ENCODE data around the gene POLE.

The POLE gene

DNA sequence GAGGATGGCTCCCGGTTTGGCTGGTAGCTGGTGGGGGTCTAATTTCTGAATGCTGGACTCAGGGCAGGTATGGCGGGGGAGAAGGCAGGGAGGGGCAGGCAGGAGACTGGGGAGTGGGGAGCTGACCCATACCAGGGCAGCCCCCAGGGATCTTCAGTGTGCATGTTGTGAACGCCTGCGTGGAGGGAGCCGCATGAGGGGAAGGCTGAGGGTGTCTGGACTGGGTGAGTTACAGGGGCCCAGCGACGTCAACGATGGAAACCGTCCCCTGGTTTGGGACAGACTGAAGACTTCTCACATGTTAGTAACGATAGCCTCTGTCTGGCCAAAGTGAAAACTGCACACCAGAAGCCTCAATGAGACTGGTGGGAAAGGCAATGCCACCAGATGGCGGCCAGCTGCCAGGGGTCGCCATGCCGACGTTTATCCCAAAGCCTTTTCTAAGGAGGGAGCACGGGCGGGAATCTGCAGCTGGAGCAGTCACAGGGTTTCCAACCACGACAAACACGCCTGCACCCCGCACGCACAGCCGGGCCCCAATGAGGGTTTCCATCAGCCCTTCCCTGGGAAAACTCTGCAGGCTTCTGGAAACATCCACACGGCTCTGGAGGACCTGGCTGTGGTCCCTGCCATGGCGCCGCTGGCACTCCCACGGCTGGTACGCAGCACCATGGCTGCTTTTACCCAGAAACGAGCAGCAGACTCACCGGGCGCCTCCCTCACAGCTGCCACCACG lies 37.5 kb upstream of the POLE start:
- DNase-seq (ENCODE audit: extremely low spot score): no peak
- no peak for TF ChIP-seq ZNF384 (IDR thresholded peaks at IDR 0.05)
- TF ChIP-seq SP1 (IDR thresholded peaks at IDR 0.05): no peak
- ChIA-PET CTCF (no interaction called here), POLR2A (no interaction called here)

DNA sequence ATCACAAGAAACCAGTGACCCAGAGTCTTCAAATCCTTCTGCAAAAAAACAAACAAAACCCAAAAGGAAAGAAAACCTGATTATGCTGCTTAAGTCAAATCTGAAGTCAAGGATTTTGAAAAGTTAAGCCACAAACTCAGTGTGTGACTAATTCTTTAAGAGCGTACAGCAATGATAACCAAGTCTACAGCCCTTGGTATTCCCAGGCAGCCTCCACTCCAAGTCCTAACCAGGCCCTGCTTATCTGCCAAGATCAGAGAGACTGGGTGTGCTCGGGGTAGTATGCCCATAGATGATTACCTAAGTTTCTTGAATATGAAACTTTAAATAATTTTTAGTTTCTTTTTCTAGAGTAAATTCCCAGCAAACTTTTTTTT lies 36.6 kb upstream of the POLE start:
- ChIA-PET POLR2A (no interaction called here), CTCF (no interaction called here)
- no peak for DNase-seq (ENCODE audit: extremely low spot score)
- no peak for TF ChIP-seq TARDBP (IDR thresholded peaks at IDR 0.05)
- no peak for TF ChIP-seq LEF1 (IDR thresholded peaks at IDR 0.05; ENCODE audit: borderline replicate concordance)
- TF ChIP-seq FOXK2 (IDR thresholded peaks at IDR 0.05): no peak
- no peak for TF ChIP-seq FOXA1 (IDR thresholded peaks at IDR 0.05)

DNA sequence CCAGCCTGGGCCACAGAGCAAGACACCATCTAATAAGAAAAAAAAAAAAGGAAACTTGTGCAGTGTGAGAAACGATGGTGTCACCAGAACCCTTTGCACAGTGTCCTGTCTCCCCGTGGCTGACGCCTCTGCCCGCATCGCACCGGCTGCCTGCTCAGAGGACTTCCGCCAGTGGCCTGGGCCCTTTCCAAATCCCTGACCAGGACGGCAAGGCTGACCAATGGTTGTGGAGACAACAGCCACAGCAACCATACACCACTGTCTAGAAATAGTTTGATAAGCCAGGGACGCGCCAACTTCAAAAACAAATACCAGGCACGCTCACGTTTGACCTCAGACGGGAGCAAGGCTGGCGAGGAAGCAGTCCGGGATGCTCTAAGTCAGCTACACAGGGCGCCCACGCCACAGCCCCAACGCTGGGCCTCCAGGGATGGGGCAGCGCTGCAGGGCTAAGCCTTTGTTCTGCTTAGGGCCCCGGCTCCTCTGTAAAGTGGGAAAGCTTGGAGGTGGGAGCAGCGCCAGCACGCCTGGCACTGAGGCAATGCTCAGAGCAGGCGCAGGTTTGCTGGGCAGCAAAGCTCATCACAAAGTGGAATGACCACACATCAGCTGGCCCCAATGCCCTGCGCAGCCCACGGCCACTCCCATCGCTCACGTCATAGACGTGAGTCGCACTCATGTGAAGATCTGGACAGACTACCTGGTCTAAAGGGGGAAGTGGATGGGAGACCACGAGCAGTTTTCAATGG lies 36.0 kb upstream of the POLE start:
- no peak for DNase-seq (ENCODE audit: extremely low spot score)
- ChIA-PET POLR2A (no interaction called here), CTCF (no interaction called here)
- TF ChIP-seq, protein P1, sequence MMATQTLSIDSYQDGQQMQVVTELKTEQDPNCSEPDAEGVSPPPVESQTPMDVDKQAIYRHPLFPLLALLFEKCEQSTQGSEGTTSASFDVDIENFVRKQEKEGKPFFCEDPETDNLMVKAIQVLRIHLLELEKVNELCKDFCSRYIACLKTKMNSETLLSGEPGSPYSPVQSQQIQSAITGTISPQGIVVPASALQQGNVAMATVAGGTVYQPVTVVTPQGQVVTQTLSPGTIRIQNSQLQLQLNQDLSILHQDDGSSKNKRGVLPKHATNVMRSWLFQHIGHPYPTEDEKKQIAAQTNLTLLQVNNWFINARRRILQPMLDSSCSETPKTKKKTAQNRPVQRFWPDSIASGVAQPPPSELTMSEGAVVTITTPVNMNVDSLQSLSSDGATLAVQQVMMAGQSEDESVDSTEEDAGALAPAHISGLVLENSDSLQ (IDR thresholded peaks at IDR 0.05): no peak
- no peak for TF ChIP-seq CTBP1 (IDR thresholded peaks at IDR 0.05; ENCODE audit: borderline replicate concordance)

DNA sequence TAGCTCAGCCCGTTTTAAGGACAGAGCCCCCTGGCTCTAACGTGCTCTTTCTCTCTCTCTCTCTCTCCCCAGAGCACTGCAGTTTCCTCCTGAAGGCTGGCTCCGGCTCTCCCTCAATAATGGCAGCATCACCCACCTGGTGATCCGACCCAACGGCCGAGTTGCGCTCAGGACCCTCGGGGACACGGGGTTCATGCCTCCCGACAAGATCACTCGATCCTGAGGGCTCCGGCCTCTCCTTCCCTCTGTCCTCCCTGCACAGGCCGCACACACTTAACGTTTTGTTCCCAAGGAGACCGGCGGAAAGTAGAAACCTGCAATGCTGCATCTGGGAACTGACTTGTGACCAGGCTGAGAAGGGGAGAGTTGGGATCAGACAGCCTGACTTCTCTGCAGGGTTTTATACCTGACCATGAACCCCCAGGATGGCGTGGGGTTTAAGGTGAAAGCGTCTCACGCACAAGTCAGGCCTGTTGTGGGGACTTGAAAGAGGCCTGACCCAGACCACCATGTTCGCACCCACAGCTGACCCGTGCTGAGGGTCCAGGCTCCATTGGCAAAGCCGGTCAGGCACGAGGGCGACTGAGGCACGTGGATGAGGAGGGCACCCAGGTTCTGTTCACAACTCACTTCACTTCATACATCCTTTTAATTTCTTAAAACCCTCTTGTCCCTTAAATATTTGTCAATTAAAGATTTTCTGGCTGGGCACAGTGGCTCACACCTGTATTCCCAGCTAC lies 33.6 kb upstream of the POLE start:
- CTCF ChIA-PET: no interaction called here
- POLR2A ChIA-PET: no interaction called here
- DNase-seq (ENCODE audit: extremely low spot score): no peak
- no peak for TF ChIP-seq ARNT (IDR thresholded peaks at IDR 0.05)
- TF ChIP-seq CTBP1 (IDR thresholded peaks at IDR 0.05; ENCODE audit: borderline replicate concordance): no peak
- TF ChIP-seq ELF4 (IDR thresholded peaks at IDR 0.05): no peak
- no peak for TF ChIP-seq SP1 (IDR thresholded peaks at IDR 0.05)

DNA sequence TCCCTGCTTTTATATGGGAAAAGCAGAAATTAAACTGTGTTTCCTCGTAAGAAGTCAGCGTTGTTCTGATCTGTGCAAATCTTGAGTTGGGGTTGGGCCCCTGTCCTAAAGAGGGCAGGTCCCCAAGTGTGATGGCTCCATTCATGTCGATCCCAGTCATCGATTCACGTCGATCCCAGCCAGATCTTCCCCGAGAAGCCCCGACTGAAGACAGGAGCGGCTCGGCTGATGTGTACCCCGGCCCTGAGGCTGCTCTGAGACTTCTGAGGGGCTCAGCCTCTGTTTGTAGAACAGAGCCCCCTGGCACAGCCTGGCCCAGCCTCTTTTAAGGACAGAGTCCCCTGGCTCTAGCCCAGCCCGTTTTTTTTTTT lies 32.8 kb upstream of the POLE start:
- CTCF ChIA-PET: no interaction called here
- POLR2A ChIA-PET: no interaction called here
- DNase-seq (ENCODE audit: extremely low spot score): no peak
- no peak for TF ChIP-seq L3MBTL2 (conservative IDR thresholded peaks at IDR 0.05)
- no peak for TF ChIP-seq TARDBP (IDR thresholded peaks at IDR 0.05)
- TF ChIP-seq CTBP1 (IDR thresholded peaks at IDR 0.05; ENCODE audit: borderline replicate concordance): no peak
- TF ChIP-seq ZNF384 (IDR thresholded peaks at IDR 0.05): no peak
- no peak for TF ChIP-seq ELF4 (IDR thresholded peaks at IDR 0.05)
- TF ChIP-seq ARNT (IDR thresholded peaks at IDR 0.05): no peak
- no peak for TF ChIP-seq SUZ12 (IDR thresholded peaks at IDR 0.05)
- TF ChIP-seq LEF1 (IDR thresholded peaks at IDR 0.05; ENCODE audit: borderline replicate concordance): no peak

DNA sequence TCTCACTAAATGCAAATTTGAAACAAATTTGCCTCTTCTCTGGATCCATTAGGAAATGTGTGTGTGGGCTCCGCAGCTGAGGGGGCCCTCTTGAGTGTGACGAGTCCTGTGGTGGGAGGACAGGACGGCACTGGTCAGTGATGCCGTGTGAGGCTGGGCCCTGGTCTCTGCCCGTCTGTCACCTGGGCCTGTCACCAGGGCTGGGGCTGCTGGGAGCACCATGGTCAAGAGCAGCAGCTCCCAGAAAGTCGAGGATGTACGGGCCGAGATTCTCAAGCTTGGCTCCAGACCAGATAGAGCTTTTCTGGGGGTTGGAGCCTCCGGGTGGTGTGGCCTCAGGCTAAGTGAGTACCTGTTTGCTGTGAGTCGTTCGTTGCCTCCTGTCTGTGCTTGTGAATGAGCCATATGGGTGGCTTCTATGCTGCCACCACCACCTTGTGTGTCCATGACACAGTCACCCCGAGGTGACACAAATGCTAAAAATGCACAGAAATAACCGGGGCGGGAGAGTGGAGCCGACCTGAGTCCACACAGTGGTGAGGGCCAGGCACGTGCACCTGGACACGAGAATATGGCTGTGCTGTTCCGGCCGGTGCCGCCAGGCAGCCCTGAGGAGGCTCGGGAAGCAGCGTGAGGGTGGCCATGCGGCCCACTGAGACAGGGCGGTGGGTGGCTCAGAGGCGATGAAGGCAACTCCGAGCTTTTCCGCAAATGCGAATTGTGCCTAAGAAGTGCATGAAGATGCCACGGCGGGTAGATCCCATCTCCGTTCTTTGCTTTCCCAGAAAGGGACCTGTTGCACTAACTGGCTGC lies 32.2 kb upstream of the POLE start:
- no peak for DNase-seq (ENCODE audit: extremely low spot score)
- ChIA-PET CTCF (no interaction called here), POLR2A (interaction anchor here (1.0 kb wide), 1 partner anchor 8 kb away, joined by 3 read pairs; no protein-coding TSS in a partner anchor)
- TF ChIP-seq FOXK2 (IDR thresholded peaks at IDR 0.05) (no peak), NFRKB (IDR thresholded peaks at IDR 0.05) (no peak), FOXA1 (IDR thresholded peaks at IDR 0.05) (no peak), ZNF384 (IDR thresholded peaks at IDR 0.05) (no peak), ELF4 (IDR thresholded peaks at IDR 0.05) (no peak)

DNA sequence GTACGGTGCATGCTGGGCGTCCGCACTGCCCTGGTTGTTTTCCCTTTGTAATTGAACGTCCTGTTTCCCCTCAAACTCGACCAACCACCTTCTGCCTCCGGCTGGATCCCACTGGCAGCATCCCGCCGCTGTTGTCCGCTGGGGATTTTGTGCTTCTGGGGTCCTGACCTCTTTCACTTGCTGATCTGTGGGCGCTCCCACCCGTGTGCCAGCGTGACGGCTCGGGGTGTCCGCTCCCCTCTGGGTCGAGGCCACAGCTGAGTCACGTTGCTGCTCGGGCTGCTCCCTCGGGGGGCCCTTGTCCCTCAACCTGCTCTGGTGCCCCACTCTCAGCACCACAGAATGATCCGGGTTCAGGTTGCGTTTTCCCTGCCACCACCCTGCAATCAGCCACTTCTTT lies 31.5 kb upstream of the POLE start:
- CTCF ChIA-PET: no interaction called here
- POLR2A ChIA-PET: interaction anchor here (1.0 kb wide), 1 partner anchor 7 kb away, joined by 3 read pairs; no protein-coding TSS in a partner anchor
- DNase-seq (ENCODE audit: extremely low spot score): no peak
- no peak for TF ChIP-seq SUZ12 (IDR thresholded peaks at IDR 0.05)
- TF ChIP-seq NFRKB (IDR thresholded peaks at IDR 0.05): no peak
- no peak for TF ChIP-seq SP1 (IDR thresholded peaks at IDR 0.05)
- no peak for TF ChIP-seq FOXK2 (IDR thresholded peaks at IDR 0.05)
- TF ChIP-seq FOXA1 (IDR thresholded peaks at IDR 0.05): no peak
- TF ChIP-seq LEF1 (IDR thresholded peaks at IDR 0.05; ENCODE audit: borderline replicate concordance): no peak
- no peak for TF ChIP-seq ELF4 (IDR thresholded peaks at IDR 0.05)
- no peak for TF ChIP-seq FOXM1 (IDR thresholded peaks at IDR 0.05; ENCODE audit: borderline replicate concordance)
- TF ChIP-seq TARDBP (IDR thresholded peaks at IDR 0.05): no peak
- no peak for TF ChIP-seq BHLHE40 (IDR thresholded peaks at IDR 0.05; ENCODE audit: borderline replicate concordance)
- no peak for TF ChIP-seq ARNT (IDR thresholded peaks at IDR 0.05)
- TF ChIP-seq ZNF384 (IDR thresholded peaks at IDR 0.05): no peak
- no peak for TF ChIP-seq CTBP1 (IDR thresholded peaks at IDR 0.05; ENCODE audit: borderline replicate concordance)
- TF ChIP-seq, protein P1 (IDR thresholded peaks at IDR 0.05): no peak
- TF ChIP-seq HDGF (IDR thresholded peaks at IDR 0.05; ENCODE audit: borderline replicate concordance): no peak
- no peak for TF ChIP-seq L3MBTL2 (conservative IDR thresholded peaks at IDR 0.05)

Data from HEK293T (cell line).